Measurements from ENCODE around the gene SCYGR5.
"Not testable (repeated sequence)": the region's sequence is repeated elsewhere in the genome, so short reads cannot be mapped to it uniquely, and the experiment has no call there.

DNA sequence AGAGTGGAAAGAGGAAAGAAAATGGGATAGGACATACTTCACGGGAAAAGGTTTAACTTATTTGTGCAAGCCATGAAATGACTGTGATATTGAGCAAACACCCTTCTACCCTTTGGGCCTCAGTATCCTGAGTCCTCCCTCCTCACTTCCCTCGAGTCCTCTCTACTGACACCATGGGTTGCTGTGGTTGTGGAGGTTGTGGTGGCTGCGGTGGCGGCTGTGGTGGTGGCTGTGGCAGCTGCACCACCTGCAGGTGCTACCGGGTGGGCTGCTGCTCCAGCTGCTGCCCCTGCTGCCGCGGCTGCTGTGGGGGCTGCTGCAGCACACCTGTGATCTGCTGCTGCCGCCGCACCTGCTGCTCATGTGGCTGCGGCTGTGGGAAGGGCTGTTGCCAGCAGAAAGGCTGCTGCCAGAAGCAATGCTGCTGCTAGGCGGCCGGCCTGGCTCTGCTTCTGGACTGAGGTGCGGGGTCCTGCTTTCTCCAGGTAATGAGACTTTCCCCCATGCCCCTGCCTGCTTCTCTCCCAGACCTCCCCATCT lies at the start of gene SCYGR5:
- not testable (repeated sequence) for TF ChIP-seq GATA2, GATA3 (IDR thresholded peaks at IDR 0.05; ENCODE audit: low read depth, low read length)
